GM19025 (cell line): Measurements from ENCODE around the gene PPM1H.

Experiments
- ATAC-seq: cut with Tn5 transposase; IDR thresholded peaks from one replicate; pipeline ENCODE4 v1.9.1; 2021; ENCODE audit warnings: mild to moderate bottlenecking, low read depth, moderate library complexity; ENCODE audit not compliant: unreplicated experiment

The PPM1H gene

DNA sequence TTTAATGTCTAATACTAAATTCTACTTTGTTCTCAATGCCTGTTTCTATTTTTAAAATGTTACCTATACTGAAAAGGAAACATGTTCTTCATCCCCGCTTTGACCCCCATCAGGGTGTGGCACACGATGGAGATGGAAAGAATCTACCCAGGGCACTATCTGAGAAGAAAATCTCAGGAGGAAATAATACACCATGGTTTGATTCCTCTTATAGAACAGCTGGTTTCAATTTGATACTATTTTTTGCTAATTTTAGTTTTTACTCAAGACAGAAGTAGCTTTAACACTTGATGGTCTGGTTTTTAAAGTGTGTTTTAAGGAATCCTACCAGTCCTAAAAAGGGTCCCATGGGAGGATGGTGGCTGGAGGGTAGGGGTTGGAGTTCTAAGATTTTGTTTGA lies 56.7 kb downstream of the PPM1H start:
- ATAC-seq: no peak

- no peak for ATAC-seq
These were observed 57.9 kb downstream of the PPM1H start for GRCh38 chr12:62876938-62877548.

GRCh38 chr12:62873826-62874448 lies 61.0 kb downstream of the PPM1H start:
- no peak for ATAC-seq

GRCh38 chr12:62873116-62873825 lies 61.7 kb downstream of the PPM1H start:
- ATAC-seq: no peak

GRCh38 chr12:62868820-62869219 lies 66.1 kb downstream of the PPM1H start:
- ATAC-seq: no peak

GRCh38 chr12:62866451-62867082 lies 68.4 kb downstream of the PPM1H start:
- ATAC-seq: no peak

DNA sequence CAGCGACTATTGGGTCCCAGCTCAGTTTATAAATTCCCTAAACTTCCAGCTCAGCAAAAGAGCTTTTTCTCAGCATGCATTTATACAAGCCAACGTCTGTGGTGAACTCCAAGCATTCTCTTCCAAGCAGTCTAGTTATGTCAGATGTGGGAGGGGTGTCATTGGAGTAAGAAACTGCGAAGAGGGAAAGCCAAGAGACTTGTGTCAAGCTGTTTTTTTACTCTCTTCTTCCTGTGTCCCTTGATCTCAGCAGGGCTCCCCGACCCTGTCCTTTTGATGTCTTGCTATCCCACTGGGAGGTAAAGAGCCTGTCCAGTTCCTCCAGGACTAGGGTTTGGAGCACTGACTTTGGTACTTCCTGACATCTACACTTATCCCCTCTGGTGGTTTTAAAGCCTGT lies 69.0 kb downstream of the PPM1H start:
- ATAC-seq: no peak

GRCh38 chr12:62865065-62865464 lies 69.9 kb downstream of the PPM1H start:
- ATAC-seq: no peak

GRCh38 chr12:62862259-62862881 lies 72.6 kb downstream of the PPM1H start:
- no peak for ATAC-seq

GRCh38 chr12:62861586-62861985 lies 73.4 kb downstream of the PPM1H start:
- no peak for ATAC-seq

DNA sequence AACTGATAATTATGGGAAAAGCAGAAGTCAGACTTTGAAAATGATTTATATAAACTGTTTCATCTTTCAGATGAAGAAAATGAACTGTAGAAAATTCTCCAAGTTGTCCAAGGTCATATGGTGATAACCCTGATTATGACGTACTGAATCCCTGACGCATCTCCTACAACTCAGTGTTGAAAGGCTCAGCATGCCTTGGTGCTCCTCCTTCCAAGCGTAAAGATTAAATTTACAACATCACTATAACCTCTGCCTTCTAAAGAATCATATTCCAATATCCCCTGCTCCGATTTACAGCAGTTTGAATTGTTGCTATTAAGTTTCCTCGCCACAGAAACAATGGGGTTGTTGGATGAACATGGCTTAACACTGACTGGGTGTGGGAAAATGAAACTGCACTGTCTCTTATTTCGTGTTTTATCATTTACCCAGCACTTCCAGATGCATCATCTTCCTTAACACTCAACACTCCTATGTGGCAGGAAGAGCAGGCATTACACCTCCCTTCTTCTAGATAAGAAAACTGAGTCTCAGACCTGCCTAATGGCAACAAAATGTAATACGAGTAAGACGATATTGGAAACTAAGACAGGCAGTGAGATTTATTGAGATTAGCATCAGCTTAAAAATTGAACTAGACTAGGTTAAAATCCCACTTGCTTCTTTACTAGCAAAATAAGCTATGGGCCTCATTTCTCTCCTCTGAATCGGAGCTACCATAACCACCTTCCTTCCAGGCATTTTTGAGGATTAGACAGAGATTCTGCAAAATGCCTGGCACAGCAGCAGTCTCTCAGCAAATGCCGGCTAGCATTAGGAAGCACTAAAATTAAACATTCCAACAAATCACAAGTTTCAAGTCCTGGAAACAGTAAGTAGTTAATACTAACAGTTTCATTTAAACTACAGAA lies 74.2 kb downstream of the PPM1H start:
- no peak for ATAC-seq

- no peak for ATAC-seq
These were observed 74.9 kb downstream of the PPM1H start for GRCh38 chr12:62860020-62860419.

- ATAC-seq: no peak
These were observed 75.6 kb downstream of the PPM1H start for GRCh38 chr12:62859321-62859737.

DNA sequence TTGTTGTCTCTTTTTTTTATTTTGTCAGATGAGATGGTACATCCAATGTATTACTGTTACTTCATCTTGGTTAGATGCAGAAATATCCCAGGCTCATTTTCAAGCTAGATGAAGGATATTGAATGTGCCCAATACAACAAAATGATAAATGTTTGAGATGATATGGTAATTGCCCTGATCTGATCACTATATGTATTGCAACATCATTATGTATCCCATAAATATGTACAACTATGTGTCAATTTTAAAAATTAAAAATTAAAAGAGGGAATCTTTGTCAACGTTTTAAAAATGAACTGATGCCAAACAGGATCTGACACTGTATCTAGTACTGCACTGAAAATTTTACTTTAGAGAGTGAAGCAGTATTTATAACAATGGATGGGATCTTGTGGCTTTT lies 78.5 kb downstream of the PPM1H start:
- ATAC-seq: no peak

DNA sequence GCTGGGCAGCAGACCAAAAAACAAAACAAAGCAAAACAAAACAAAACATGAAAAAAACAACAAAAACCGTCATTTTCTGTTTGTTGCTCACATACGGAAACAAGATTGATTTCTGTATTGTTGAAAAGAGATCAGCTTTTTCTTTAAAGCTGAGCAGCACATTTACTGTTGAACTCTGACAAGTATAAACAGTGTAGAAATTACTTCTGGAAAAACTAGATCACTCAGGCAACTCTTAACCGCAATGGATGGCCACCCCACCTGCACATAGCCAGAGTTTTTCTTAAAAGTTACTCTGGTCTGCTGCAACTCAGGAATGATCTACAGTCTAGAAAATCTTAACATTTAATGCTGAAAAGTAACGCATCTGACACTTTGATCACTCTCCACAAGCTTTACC lies 80.9 kb downstream of the PPM1H start:
- no peak for ATAC-seq

GRCh38 chr12:62849398-62849797 lies 85.6 kb downstream of the PPM1H start:
- ATAC-seq: no peak

- ATAC-seq: no peak
These were observed 86.5 kb downstream of the PPM1H start for GRCh38 chr12:62848418-62848817.

- no peak for ATAC-seq
These were observed 87.2 kb downstream of the PPM1H start for GRCh38 chr12:62847709-62848108.

DNA sequence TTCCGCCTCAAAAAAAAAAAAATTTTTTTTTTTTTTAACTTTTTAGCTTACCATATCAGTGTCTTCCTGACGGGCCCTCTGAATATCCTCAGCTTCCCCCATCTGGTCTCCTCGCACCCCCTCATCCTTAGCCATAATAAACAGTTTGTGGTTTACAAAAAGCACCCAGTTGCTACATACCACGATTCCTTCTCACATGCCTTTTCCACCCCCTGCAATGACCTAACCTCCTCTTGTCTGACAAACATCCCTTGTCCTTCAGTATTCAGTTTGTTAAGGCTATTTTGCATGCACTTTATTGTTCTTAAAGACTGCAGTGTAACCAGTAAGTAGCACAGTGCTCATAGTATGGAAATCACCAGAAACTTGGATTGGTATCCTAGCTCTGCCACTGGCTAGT lies 88.5 kb downstream of the PPM1H start:
- no peak for ATAC-seq

DNA sequence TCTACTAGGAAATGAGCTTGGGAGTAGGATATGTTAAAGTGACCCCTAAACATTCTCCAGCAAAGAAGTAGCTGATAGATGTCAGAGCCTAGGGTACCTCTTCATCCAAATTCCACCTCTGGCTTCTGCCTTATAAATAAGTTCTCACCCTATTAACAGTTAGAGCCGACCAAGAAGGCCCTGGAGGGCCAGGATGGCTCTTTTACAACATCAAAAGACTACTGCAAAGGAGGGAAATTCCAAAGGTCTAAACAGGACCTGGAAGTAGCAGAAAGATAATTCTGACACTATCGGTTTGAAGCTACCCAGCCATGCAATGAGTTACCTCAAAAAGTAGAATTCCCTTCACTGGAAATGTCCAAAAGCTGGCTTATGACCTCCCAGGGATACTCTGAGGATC lies 90.0 kb downstream of the PPM1H start:
- ATAC-seq: no peak
